Measurements from ENCODE around the gene ASAP3. TPM values are rescaled to one million over a fixed set of nuclear protein-coding genes. Genes with fewer than 3 reads are reported as not detected.

ASAP3 gene
- total RNA-seq, 1 experiment from 2014 or later: 0.60 TPM

- no peak overlapping the region for H3K4me3 ChIP-seq (ENCODE audit: low read length)
- H3K27ac ChIP-seq (ENCODE audit: low read length): no peak overlapping the region
- H2AFZ ChIP-seq (ENCODE audit: low read length): no peak overlapping the region
- no peak for DNase-seq
- H3K36me3 ChIP-seq (ENCODE audit: insufficient read depth, low read length): no peaks in the 10 kb centered on the region
- no peaks in the 10 kb centered on the region for H3K9me2 ChIP-seq (replicated peaks; ENCODE audit: insufficient read depth, low read length)
- no peaks in the 10 kb centered on the region for H3K27me3 ChIP-seq (ENCODE audit: low read length)
- H3K79me2 ChIP-seq (ENCODE audit: low read length): no peaks in the 10 kb centered on the region
- H3K9ac ChIP-seq (ENCODE audit: low read length): no peak overlapping the region
- H3K4me1 ChIP-seq (ENCODE audit: low read length): no peaks in the 10 kb centered on the region
- no peak overlapping the region for H3K4me2 ChIP-seq (ENCODE audit: low read depth, low read length, poor library complexity, severe bottlenecking)
- H3K9me3 ChIP-seq (ENCODE audit: low read length): no peaks in the 10 kb centered on the region; the same call in 1 of the 2 replicates
- H4K20me1 ChIP-seq (ENCODE audit: insufficient read depth, low read depth, low read length): no peaks in the 10 kb centered on the region
These were observed 88.7 kb downstream of the ASAP3 start for GRCh38 chr1:23395154-23395724.

- Histone ChIP-seq H3K9me3 (ENCODE audit: low read length) (no peaks in the 10 kb centered on the region; the same call in 1 of the 2 replicates), H3K79me2 (ENCODE audit: low read length) (no peaks in the 10 kb centered on the region), H3K4me2 (ENCODE audit: low read depth, low read length, poor library complexity, severe bottlenecking) (no peak overlapping the region), H2AFZ (ENCODE audit: low read length) (no peak overlapping the region), H3K36me3 (ENCODE audit: insufficient read depth, low read length) (no peaks in the 10 kb centered on the region), H3K27ac (ENCODE audit: low read length) (no peak overlapping the region), H3K9me2 (replicated peaks; ENCODE audit: insufficient read depth, low read length) (no peaks in the 10 kb centered on the region), H3K4me1 (ENCODE audit: low read length) (no peaks in the 10 kb centered on the region), H3K9ac (ENCODE audit: low read length) (no peak overlapping the region), H3K27me3 (ENCODE audit: low read length) (no peaks in the 10 kb centered on the region), H3K4me3 (ENCODE audit: low read length) (no peak overlapping the region), H4K20me1 (ENCODE audit: insufficient read depth, low read depth, low read length) (no peaks in the 10 kb centered on the region)
- no peak for DNase-seq
These were observed 89.3 kb downstream of the ASAP3 start for GRCh38 chr1:23394684-23395083.

- Histone ChIP-seq H4K20me1 (ENCODE audit: insufficient read depth, low read depth, low read length) (no peaks in the 10 kb centered on the region), H3K4me2 (ENCODE audit: low read depth, low read length, poor library complexity, severe bottlenecking) (no peak overlapping the region), H2AFZ (ENCODE audit: low read length) (no peak overlapping the region), H3K27me3 (ENCODE audit: low read length) (no peaks in the 10 kb centered on the region), H3K27ac (ENCODE audit: low read length) (no peak overlapping the region), H3K79me2 (ENCODE audit: low read length) (no peaks in the 10 kb centered on the region), H3K4me1 (ENCODE audit: low read length) (no peaks in the 10 kb centered on the region), H3K9me2 (replicated peaks; ENCODE audit: insufficient read depth, low read length) (no peaks in the 10 kb centered on the region), H3K36me3 (ENCODE audit: insufficient read depth, low read length) (no peaks in the 10 kb centered on the region), H3K4me3 (ENCODE audit: low read length) (no peak overlapping the region), H3K9me3 (ENCODE audit: low read length) (no peaks in the 10 kb centered on the region; the same call in 1 of the 2 replicates), H3K9ac (ENCODE audit: low read length) (no peak overlapping the region)
- no peak for DNase-seq
These were observed 89.8 kb downstream of the ASAP3 start for GRCh38 chr1:23394181-23394580.

DNA sequence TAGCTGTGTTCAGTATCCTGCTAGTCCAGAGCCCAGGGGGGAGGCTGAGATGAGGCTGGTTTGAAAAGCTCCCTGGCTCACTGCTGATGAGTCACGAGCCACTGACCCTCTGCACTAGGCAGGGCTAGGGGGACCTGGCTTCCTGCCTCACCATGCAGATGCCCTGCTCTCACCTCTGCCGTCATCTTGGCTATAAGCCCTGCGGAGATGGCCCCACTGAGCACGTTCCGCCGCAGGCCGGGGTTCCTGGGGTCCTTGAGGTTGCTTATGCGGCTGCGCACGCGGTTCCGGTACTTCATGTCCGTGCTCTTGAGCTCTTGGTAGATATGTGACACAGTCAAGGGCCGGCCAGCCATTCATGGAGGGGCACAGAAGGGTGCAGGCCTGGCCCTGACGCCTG is 90.3 kb downstream of the ASAP3 start:
- no peaks in the 10 kb centered on the region; the same call in 1 of the 2 replicates for H3K9me3 ChIP-seq (ENCODE audit: low read length)
- no peaks in the 10 kb centered on the region for H3K79me2 ChIP-seq (ENCODE audit: low read length)
- H3K27me3 ChIP-seq (ENCODE audit: low read length): no peaks in the 10 kb centered on the region
- H3K4me1 ChIP-seq (ENCODE audit: low read length): no peaks in the 10 kb centered on the region
- no peak overlapping the region for H3K27ac ChIP-seq (ENCODE audit: low read length)
- no peaks in the 10 kb centered on the region for H4K20me1 ChIP-seq (ENCODE audit: insufficient read depth, low read depth, low read length)
- no peaks in the 10 kb centered on the region for H3K9me2 ChIP-seq (replicated peaks; ENCODE audit: insufficient read depth, low read length)
- H3K36me3 ChIP-seq (ENCODE audit: insufficient read depth, low read length): no peaks in the 10 kb centered on the region
- H3K9ac ChIP-seq (ENCODE audit: low read length): no peak overlapping the region
- DNase-seq: no peak
- no peak overlapping the region for H3K4me3 ChIP-seq (ENCODE audit: low read length)
- no peak overlapping the region for H2AFZ ChIP-seq (ENCODE audit: low read length)
- no peak overlapping the region for H3K4me2 ChIP-seq (ENCODE audit: low read depth, low read length, poor library complexity, severe bottlenecking)

DNA sequence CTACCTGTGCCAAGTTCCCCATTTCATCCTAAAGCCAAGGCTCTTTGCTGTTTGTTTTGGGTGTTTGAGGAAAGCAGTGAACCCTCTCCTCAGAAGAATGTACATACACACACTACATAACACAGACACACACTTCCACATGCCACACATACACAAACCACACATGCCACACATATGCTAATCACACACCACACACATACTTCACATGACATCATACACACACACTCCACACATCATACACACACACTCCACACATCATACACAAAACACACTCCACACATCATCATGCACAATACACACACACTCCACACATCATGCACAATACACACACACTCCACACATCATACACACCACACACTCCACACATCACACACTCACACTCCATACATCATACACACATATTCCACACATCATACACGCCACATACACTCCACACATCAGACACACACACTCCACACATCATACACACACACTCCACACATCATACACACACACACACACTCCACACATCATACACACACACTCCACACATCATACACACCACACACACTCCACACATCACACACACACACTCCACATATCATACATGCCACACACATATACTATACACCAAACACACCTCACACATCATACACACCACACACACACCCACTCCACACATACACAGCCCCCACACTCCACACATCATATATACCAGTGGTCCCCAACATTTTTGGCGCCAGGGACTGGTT is 91.7 kb downstream of the ASAP3 start:
- H3K9me3 ChIP-seq (ENCODE audit: low read length): no peaks in the 10 kb centered on the region; the same call in 1 of the 2 replicates
- no peaks in the 10 kb centered on the region for H3K79me2 ChIP-seq (ENCODE audit: low read length)
- no peaks in the 10 kb centered on the region for H3K9me2 ChIP-seq (replicated peaks; ENCODE audit: insufficient read depth, low read length)
- H3K36me3 ChIP-seq (ENCODE audit: insufficient read depth, low read length): no peaks in the 10 kb centered on the region
- no peak overlapping the region for H3K4me2 ChIP-seq (ENCODE audit: low read depth, low read length, poor library complexity, severe bottlenecking)
- no peak overlapping the region for H3K4me3 ChIP-seq (ENCODE audit: low read length)
- no peak overlapping the region for H2AFZ ChIP-seq (ENCODE audit: low read length)
- H3K9ac ChIP-seq (ENCODE audit: low read length): no peak overlapping the region
- H3K27me3 ChIP-seq (ENCODE audit: low read length): no peaks in the 10 kb centered on the region
- H4K20me1 ChIP-seq (ENCODE audit: insufficient read depth, low read depth, low read length): no peaks in the 10 kb centered on the region
- no peak overlapping the region for H3K27ac ChIP-seq (ENCODE audit: low read length)
- H3K4me1 ChIP-seq (ENCODE audit: low read length): no peaks in the 10 kb centered on the region
- no peak for DNase-seq

GRCh38 chr1:23389837-23390321 is 94.1 kb downstream of the ASAP3 start:
- no peaks in the 10 kb centered on the region for H3K36me3 ChIP-seq (ENCODE audit: insufficient read depth, low read length)
- no peaks in the 10 kb centered on the region for H3K79me2 ChIP-seq (ENCODE audit: low read length)
- H3K4me1 ChIP-seq (ENCODE audit: low read length): no peaks in the 10 kb centered on the region
- no peaks in the 10 kb centered on the region for H4K20me1 ChIP-seq (ENCODE audit: insufficient read depth, low read depth, low read length)
- H3K4me3 ChIP-seq (ENCODE audit: low read length): no peak overlapping the region
- H3K27me3 ChIP-seq (ENCODE audit: low read length): no peaks in the 10 kb centered on the region
- H2AFZ ChIP-seq (ENCODE audit: low read length): no peak overlapping the region
- H3K4me2 ChIP-seq (ENCODE audit: low read depth, low read length, poor library complexity, severe bottlenecking): no peak overlapping the region
- no peak overlapping the region for H3K27ac ChIP-seq (ENCODE audit: low read length)
- H3K9me2 ChIP-seq (replicated peaks; ENCODE audit: insufficient read depth, low read length): no peaks in the 10 kb centered on the region
- no peaks in the 10 kb centered on the region; the same call in 1 of the 2 replicates for H3K9me3 ChIP-seq (ENCODE audit: low read length)
- no peak overlapping the region for H3K9ac ChIP-seq (ENCODE audit: low read length)
- DNase-seq: no peak

DNA sequence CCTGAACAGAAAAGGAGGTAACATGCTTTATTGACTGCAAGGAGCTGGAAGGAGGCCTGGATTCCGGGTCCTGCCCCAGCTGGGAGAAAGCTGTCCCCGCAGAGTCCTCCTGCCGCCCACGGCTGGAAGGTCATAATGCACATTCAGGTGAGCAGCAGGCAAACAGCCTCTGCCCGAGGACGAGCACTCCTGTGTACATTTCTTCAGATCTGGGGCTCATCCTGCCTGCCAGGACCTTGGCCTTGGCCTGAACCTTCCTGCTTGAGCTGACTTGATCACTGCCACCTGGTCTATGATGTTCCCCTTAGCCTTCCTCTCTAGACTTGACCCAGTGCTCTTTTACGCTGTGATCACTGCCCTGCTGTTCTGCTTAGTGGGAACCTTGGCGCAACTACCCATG is 96.5 kb downstream of the ASAP3 start:
- no peak for DNase-seq
- Histone ChIP-seq H3K9me3 (ENCODE audit: low read length) (no peaks in the 10 kb centered on the region; the same call in 1 of the 2 replicates), H4K20me1 (ENCODE audit: insufficient read depth, low read depth, low read length) (no peaks in the 10 kb centered on the region), H3K4me3 (ENCODE audit: low read length) (no peak overlapping the region), H3K27ac (ENCODE audit: low read length) (no peak overlapping the region), H3K36me3 (ENCODE audit: insufficient read depth, low read length) (no peaks in the 10 kb centered on the region), H3K9ac (ENCODE audit: low read length) (no peak overlapping the region), H3K4me1 (ENCODE audit: low read length) (no peaks in the 10 kb centered on the region), H2AFZ (ENCODE audit: low read length) (no peak overlapping the region), H3K4me2 (ENCODE audit: low read depth, low read length, poor library complexity, severe bottlenecking) (no peak overlapping the region), H3K27me3 (ENCODE audit: low read length) (no peaks in the 10 kb centered on the region), H3K79me2 (ENCODE audit: low read length) (no peaks in the 10 kb centered on the region), H3K9me2 (replicated peaks; ENCODE audit: insufficient read depth, low read length) (no peaks in the 10 kb centered on the region)

DNA sequence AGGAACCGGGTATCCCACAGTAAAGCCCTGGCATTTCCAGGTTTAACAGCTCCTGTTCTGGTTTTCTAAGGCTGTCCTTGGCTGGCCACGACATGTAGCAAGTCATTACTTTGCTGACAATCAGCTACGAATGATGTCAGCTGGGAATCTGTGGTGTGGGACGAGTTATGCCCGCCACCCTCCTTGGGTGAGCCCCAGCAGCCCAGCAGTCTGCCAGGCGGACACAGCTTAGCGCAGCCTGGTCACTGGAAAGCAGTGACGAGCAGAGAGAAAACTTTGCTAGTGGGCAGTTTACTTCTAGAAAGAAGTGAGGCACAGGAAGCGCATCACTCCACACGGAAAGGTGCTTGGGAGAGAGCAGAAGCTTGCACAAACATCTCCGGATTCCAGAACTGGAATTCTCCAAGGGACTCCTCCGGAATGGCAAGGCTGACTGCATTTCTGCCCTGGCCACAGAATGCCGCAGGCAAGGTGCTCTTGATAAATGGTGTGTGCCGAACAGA is 98.8 kb downstream of the ASAP3 start:
- Histone ChIP-seq H3K36me3 (ENCODE audit: insufficient read depth, low read length) (no peaks in the 10 kb centered on the region), H3K4me2 (ENCODE audit: low read depth, low read length, poor library complexity, severe bottlenecking) (no peak overlapping the region)
- DNase-seq: no peak

More for the DNA sequence above, 98.8 kb downstream of the ASAP3 start:
- Histone ChIP-seq H2AFZ (ENCODE audit: low read length) (no peak overlapping the region), H3K9ac (ENCODE audit: low read length) (no peak overlapping the region), H3K79me2 (ENCODE audit: low read length) (no peaks in the 10 kb centered on the region), H3K4me1 (ENCODE audit: low read length) (no peaks in the 10 kb centered on the region), H4K20me1 (ENCODE audit: insufficient read depth, low read depth, low read length) (no peaks in the 10 kb centered on the region), H3K27me3 (ENCODE audit: low read length) (no peaks in the 10 kb centered on the region), H3K9me3 (ENCODE audit: low read length) (no peaks in the 10 kb centered on the region), H3K27ac (ENCODE audit: low read length) (no peak overlapping the region), H3K9me2 (replicated peaks; ENCODE audit: insufficient read depth, low read length) (no peaks in the 10 kb centered on the region), H3K4me3 (ENCODE audit: low read length) (no peak overlapping the region)

All from Karpas-422 (cell line).